Measurements from ENCODE around the gene ATP5F1D.

The ATP5F1D gene

GRCh38 chr19:1261798-1262622, 20.5 kb downstream of the ATP5F1D start:
- Histone ChIP-seq H3K4me3 (ENCODE audit: low read length, poor library complexity, severe bottlenecking) (peak overlapping the region; percentile 99), H3K9me3 (ENCODE audit: insufficient read depth, low read depth, low read length) (no peaks in the 10 kb centered on the region), H3K27me3 (ENCODE audit: insufficient read depth, low read length, poor library complexity, severe bottlenecking) (no peaks in the 10 kb centered on the region), H3K4me2 (ENCODE audit: low read depth, low read length, poor library complexity, severe bottlenecking) (peak overlapping the region; percentile 92), H3K9ac (ENCODE audit: low read depth, low read length, poor library complexity, severe bottlenecking) (peak overlapping the region; percentile 85), H3K9me2 (replicated peaks; ENCODE audit: low read depth, low read length) (no peaks in the 10 kb centered on the region), H4K20me1 (ENCODE audit: insufficient read depth, low read length, poor library complexity, severe bottlenecking) (peaks cover 33% of the 10 kb centered on the region), H3K79me2 (ENCODE audit: insufficient read depth, low read length) (peaks cover 22% of the 10 kb centered on the region; the same call in 1 of the 2 replicates), H3K4me1 (ENCODE audit: insufficient read depth, low read length, poor library complexity, severe bottlenecking) (peaks cover 41% of the 10 kb centered on the region), H3K36me3 (ENCODE audit: insufficient read depth, low read length) (peaks cover 13% of the 10 kb centered on the region; the same call in 1 of the 2 replicates), H2AFZ (ENCODE audit: low read length) (no peak overlapping the region), H3F3A (ENCODE audit: low read depth) (0 out of 2 replicates have a peak, but pooled peaks cover 8% of the 10 kb centered on the region)
- TF ChIP-seq EZH2phosphoT487 (IDR thresholded peaks at IDR 0.05; ENCODE audit: borderline replicate concordance) (no peak), CTCF (conservative IDR thresholded peaks at IDR 0.05; ENCODE audit: low read length) (no peak; the same call in 1 of the 2 replicates)

- Histone ChIP-seq H3K4me2 (ENCODE audit: low read depth, low read length, poor library complexity, severe bottlenecking) (no peak overlapping the region), H2AFZ (ENCODE audit: low read length) (no peak overlapping the region), H3K36me3 (ENCODE audit: insufficient read depth, low read length) (peaks cover 7% of the 10 kb centered on the region; the same call in 1 of the 2 replicates), H3K9me3 (ENCODE audit: insufficient read depth, low read depth, low read length) (no peaks in the 10 kb centered on the region), H3F3A (ENCODE audit: low read depth) (0 out of 2 replicates have a peak, but pooled peaks cover 8% of the 10 kb centered on the region), H3K27me3 (ENCODE audit: insufficient read depth, low read length, poor library complexity, severe bottlenecking) (no peaks in the 10 kb centered on the region), H3K4me1 (ENCODE audit: insufficient read depth, low read length, poor library complexity, severe bottlenecking) (peaks cover 41% of the 10 kb centered on the region), H3K9ac (ENCODE audit: low read depth, low read length, poor library complexity, severe bottlenecking) (no peak overlapping the region), H3K4me3 (ENCODE audit: low read length, poor library complexity, severe bottlenecking) (no peak overlapping the region), H3K9me2 (replicated peaks; ENCODE audit: low read depth, low read length) (no peaks in the 10 kb centered on the region), H3K79me2 (ENCODE audit: insufficient read depth, low read length) (peaks cover 18% of the 10 kb centered on the region; the same call in 1 of the 2 replicates), H4K20me1 (ENCODE audit: insufficient read depth, low read length, poor library complexity, severe bottlenecking) (peaks cover 27% of the 10 kb centered on the region)
- TF ChIP-seq CTCF (conservative IDR thresholded peaks at IDR 0.05; ENCODE audit: low read length) (no peak), EZH2phosphoT487 (IDR thresholded peaks at IDR 0.05; ENCODE audit: borderline replicate concordance) (no peak)
Observed at GRCh38 chr19:1262623-1263123, 21.1 kb downstream of the ATP5F1D start.

GRCh38 chr19:1263188-1263587, 21.6 kb downstream of the ATP5F1D start:
- Histone ChIP-seq H3K79me2 (ENCODE audit: insufficient read depth, low read length) (peaks cover 13% of the 10 kb centered on the region; the same call in 1 of the 2 replicates), H3K27me3 (ENCODE audit: insufficient read depth, low read length, poor library complexity, severe bottlenecking) (no peaks in the 10 kb centered on the region), H3K36me3 (ENCODE audit: insufficient read depth, low read length) (peaks cover 2% of the 10 kb centered on the region; the same call in 1 of the 2 replicates), H2AFZ (ENCODE audit: low read length) (no peak overlapping the region), H3F3A (ENCODE audit: low read depth) (0 out of 2 replicates have a peak, but pooled peaks cover 8% of the 10 kb centered on the region), H3K9me3 (ENCODE audit: insufficient read depth, low read depth, low read length) (no peaks in the 10 kb centered on the region), H3K9me2 (replicated peaks; ENCODE audit: low read depth, low read length) (no peaks in the 10 kb centered on the region), H3K4me3 (ENCODE audit: low read length, poor library complexity, severe bottlenecking) (no peak overlapping the region), H4K20me1 (ENCODE audit: insufficient read depth, low read length, poor library complexity, severe bottlenecking) (peaks cover 21% of the 10 kb centered on the region), H3K4me2 (ENCODE audit: low read depth, low read length, poor library complexity, severe bottlenecking) (no peak overlapping the region), H3K9ac (ENCODE audit: low read depth, low read length, poor library complexity, severe bottlenecking) (no peak overlapping the region), H3K4me1 (ENCODE audit: insufficient read depth, low read length, poor library complexity, severe bottlenecking) (peaks cover 41% of the 10 kb centered on the region)
- TF ChIP-seq CTCF (conservative IDR thresholded peaks at IDR 0.05; ENCODE audit: low read length): no peak

Data from Loucy (cell line).